ENCODE results near the gene MKKS. TPM values are rescaled to one million over a fixed set of nuclear protein-coding genes. Genes with fewer than 3 reads are reported as not detected.

MKKS gene
- 10 to 100 TPM; 14.6 to 19.0 TPM for total RNA-seq

- Histone ChIP-seq H3K36me3 (no peaks in the 10 kb centered on the region), H3K4me3 (peak within 1 kb of the TSS; percentile 77 to 83), H3K9me3 (no peaks in the 10 kb centered on the region), H3K4me1 (replicated peaks) (peaks cover 5% of the 10 kb centered on the region), H3K27me3 (replicated peaks; ENCODE audit: insufficient read depth) (no peaks in the 10 kb centered on the region), H3K27ac (peak within 1 kb of the TSS; percentile 93)
- intact Hi-C loops (cut with DNase I): loop anchor here (2.0 to 5.0 kb wide), 2 partner anchors 217 to 239 kb away; partner anchors contain the start of genes JAG1 and SNAP25
- WGBS: under 1% methylated on average over 70 of the region's 73 CpGs
- TF ChIP-seq CTCF (IDR thresholded peaks at IDR 0.05) (peak in 2 of 4 experiments; percentile 20 to 21), POLR2A (IDR thresholded peaks at IDR 0.05) (peak; percentile 46), POLR2AphosphoS5 (IDR thresholded peaks at IDR 0.05) (no peak)
- peak; percentile 82 for DNase-seq (ENCODE audit: low spot score)
Observed at GRCh38 chr20:10433623-10434466, at the start of gene MKKS. Gene MKKS, minus strand, starts transcription at chr20:10434222. Its CDS starts 20,708 bp downstream, at chr20:10413514.

GRCh38 chr20:10483691-10484090 is 49.7 kb upstream of the MKKS start:
- Histone ChIP-seq H3K36me3 (no peaks in the 10 kb centered on the region), H3K9me3 (no peaks in the 10 kb centered on the region), H3K27me3 (replicated peaks; ENCODE audit: insufficient read depth) (no peaks in the 10 kb centered on the region), H3K4me3 (no peak overlapping the region), H3K4me1 (replicated peaks) (no peaks in the 10 kb centered on the region), H3K27ac (no peak overlapping the region)
- intact Hi-C loops (cut with DNase I): no loop called here
- TF ChIP-seq POLR2A (IDR thresholded peaks at IDR 0.05): no peak
- no peak for TF ChIP-seq CTCF (IDR thresholded peaks at IDR 0.05)
- TF ChIP-seq POLR2AphosphoS5 (IDR thresholded peaks at IDR 0.05): no peak
- 84% methylated on average over 2 of the region's 2 CpGs for WGBS
- no peak for DNase-seq (ENCODE audit: low spot score)

- no peak overlapping the region for H3K27ac ChIP-seq
- 76% methylated on average over 5 of the region's 5 CpGs for WGBS
Observed at GRCh38 chr20:10481676-10482075, 47.7 kb upstream of the MKKS start.

GRCh38 chr20:10478930-10479329 is 44.9 kb upstream of the MKKS start:
- no peak for TF ChIP-seq POLR2A (IDR thresholded peaks at IDR 0.05)
- no peak for TF ChIP-seq CTCF (IDR thresholded peaks at IDR 0.05)
- no peak for TF ChIP-seq POLR2AphosphoS5 (IDR thresholded peaks at IDR 0.05)
- Histone ChIP-seq H3K4me1 (replicated peaks) (no peaks in the 10 kb centered on the region), H3K4me3 (no peak overlapping the region), H3K27me3 (replicated peaks; ENCODE audit: insufficient read depth) (no peaks in the 10 kb centered on the region), H3K36me3 (no peaks in the 10 kb centered on the region), H3K9me3 (no peaks in the 10 kb centered on the region), H3K27ac (no peak overlapping the region)
- intact Hi-C loops (cut with DNase I): no loop called here
- no peak for DNase-seq (ENCODE audit: low spot score)
- 91% methylated on average over 4 of the region's 4 CpGs for WGBS

More at GRCh38 chr20:10481676-10482075, 47.7 kb upstream of the MKKS start:
- Histone ChIP-seq H3K27me3 (replicated peaks; ENCODE audit: insufficient read depth) (no peaks in the 10 kb centered on the region), H3K4me1 (replicated peaks) (no peaks in the 10 kb centered on the region), H3K36me3 (no peaks in the 10 kb centered on the region), H3K9me3 (no peaks in the 10 kb centered on the region), H3K4me3 (no peak overlapping the region)
- TF ChIP-seq POLR2AphosphoS5 (IDR thresholded peaks at IDR 0.05) (no peak), CTCF (IDR thresholded peaks at IDR 0.05) (no peak)
- DNase-seq (ENCODE audit: low spot score): no peak
- intact Hi-C loops (cut with DNase I): no loop called here

- 93% methylated on average over 1 of the region's 1 CpG for WGBS
- intact Hi-C loops (cut with DNase I): no loop called here
- no peak overlapping the region for H3K4me3 ChIP-seq
- no peaks in the 10 kb centered on the region for H3K4me1 ChIP-seq (replicated peaks)
- no peak overlapping the region for H3K27ac ChIP-seq
- H3K9me3 ChIP-seq: no peaks in the 10 kb centered on the region
- no peaks in the 10 kb centered on the region for H3K36me3 ChIP-seq
- no peaks in the 10 kb centered on the region for H3K27me3 ChIP-seq (replicated peaks; ENCODE audit: insufficient read depth)
- TF ChIP-seq POLR2A (IDR thresholded peaks at IDR 0.05) (no peak), CTCF (IDR thresholded peaks at IDR 0.05) (no peak), POLR2AphosphoS5 (IDR thresholded peaks at IDR 0.05) (no peak)
- DNase-seq (ENCODE audit: low spot score): no peak
Observed at GRCh38 chr20:10478205-10478604, 44.2 kb upstream of the MKKS start.

Data from prostate gland (tissue), 2 donors.